H7 (cell line): ENCODE results near the gene TRAPPC10. TPM values are rescaled to one million over a fixed set of nuclear protein-coding genes. Genes with fewer than 3 reads are reported as not detected.

ENCODE experiments used
- DNase-seq: peaks from one replicate; pipeline ENCODE4 v3.0.0; 2012
- H3K27me3 ChIP-seq: 2 replicates; pipeline ENCODE4 v1.6.0; 2011; ENCODE audit warnings: mild to moderate bottlenecking, low read length; ENCODE audit not compliant: control insufficient read depth, insufficient read depth
- H3K36me3 ChIP-seq: replicated peaks from 2 replicates; pipeline ENCODE4 v1.5.1; 2011; ENCODE audit warnings: low read length; ENCODE audit not compliant: control insufficient read depth, insufficient read depth
- H3K4me3 ChIP-seq: 2 replicates; pipeline ENCODE4 v1.5.1; 2011; ENCODE audit warnings: low read depth, mild to moderate bottlenecking, control low read depth, low read length, moderate library complexity; ENCODE audit not compliant: insufficient read depth
- total RNA-seq: library from RNA; depleted of rRNA; stranded (reverse); fragments of >200 nt; shearing (Covaris generic); gene quantifications from 2 replicates; pipeline ENCODE4 v1.2.3, GENCODE V29; 2014

The TRAPPC10 gene
- total RNA-seq, 1 experiment from 2014 or later, result 24.8 TPM

- DNase-seq, result no peak
- Histone ChIP-seq H3K27me3 (no peaks in the 10 kb centered on the region), H3K36me3 (peaks cover 3% of the 10 kb centered on the region), H3K4me3 (no peak overlapping the region)
These were observed 40.1 kb downstream of the TRAPPC10 start for GRCh38 chr21:44052071-44052829.

- Histone ChIP-seq H3K36me3 (peaks cover 3% of the 10 kb centered on the region), H3K27me3 (no peaks in the 10 kb centered on the region), H3K4me3 (no peak overlapping the region)
- DNase-seq, result no peak
These were observed 40.7 kb downstream of the TRAPPC10 start for GRCh38 chr21:44052830-44053226.

GRCh38 chr21:44053567-44053966 lies 41.5 kb downstream of the TRAPPC10 start:
- no peak for DNase-seq
- peaks cover 3% of the 10 kb centered on the region for H3K36me3 ChIP-seq
- H3K4me3 ChIP-seq, result no peak overlapping the region
- H3K27me3 ChIP-seq, result no peaks in the 10 kb centered on the region

GRCh38 chr21:44054710-44055109 lies 42.6 kb downstream of the TRAPPC10 start:
- peaks cover 6% of the 10 kb centered on the region for H3K36me3 ChIP-seq
- no peaks in the 10 kb centered on the region for H3K27me3 ChIP-seq
- no peak overlapping the region for H3K4me3 ChIP-seq
- no peak for DNase-seq

- H3K27me3 ChIP-seq, result no peaks in the 10 kb centered on the region
- DNase-seq, result no peak
- H3K36me3 ChIP-seq, result peaks cover 6% of the 10 kb centered on the region
- H3K4me3 ChIP-seq, result no peak overlapping the region
These were observed 44.9 kb downstream of the TRAPPC10 start for GRCh38 chr21:44057055-44057454.

GRCh38 chr21:44057960-44058651 lies 46.0 kb downstream of the TRAPPC10 start:
- peaks cover 6% of the 10 kb centered on the region for H3K36me3 ChIP-seq
- no peak for DNase-seq
- no peaks in the 10 kb centered on the region for H3K27me3 ChIP-seq
- no peak overlapping the region for H3K4me3 ChIP-seq

GRCh38 chr21:44058652-44058964 lies 46.5 kb downstream of the TRAPPC10 start:
- Histone ChIP-seq H3K27me3 (no peaks in the 10 kb centered on the region), H3K36me3 (peaks cover 6% of the 10 kb centered on the region), H3K4me3 (no peak overlapping the region)
- DNase-seq, result no peak

- DNase-seq, result no peak
- no peaks in the 10 kb centered on the region for H3K27me3 ChIP-seq
- H3K36me3 ChIP-seq, result peaks cover 6% of the 10 kb centered on the region
- H3K4me3 ChIP-seq, result no peak overlapping the region
These were observed 46.9 kb downstream of the TRAPPC10 start for GRCh38 chr21:44058981-44059380.

GRCh38 chr21:44059710-44060109 lies 47.6 kb downstream of the TRAPPC10 start:
- Histone ChIP-seq H3K36me3 (peaks cover 8% of the 10 kb centered on the region), H3K4me3 (no peak overlapping the region), H3K27me3 (no peaks in the 10 kb centered on the region)
- no peak for DNase-seq

GRCh38 chr21:44062380-44062779 lies 50.3 kb downstream of the TRAPPC10 start:
- no peak overlapping the region for H3K4me3 ChIP-seq
- DNase-seq, result no peak
- peaks cover 8% of the 10 kb centered on the region for H3K36me3 ChIP-seq

GRCh38 chr21:44063151-44063912 lies 51.2 kb downstream of the TRAPPC10 start:
- Histone ChIP-seq H3K27me3 (no peaks in the 10 kb centered on the region), H3K36me3 (peaks cover 8% of the 10 kb centered on the region), H3K4me3 (no peak overlapping the region)
- no peak for DNase-seq

More at GRCh38 chr21:44062380-44062779, 50.3 kb downstream of the TRAPPC10 start:
- H3K27me3 ChIP-seq, result no peaks in the 10 kb centered on the region

GRCh38 chr21:44064852-44065403 lies 52.8 kb downstream of the TRAPPC10 start:
- Histone ChIP-seq H3K4me3 (no peak overlapping the region), H3K27me3 (no peaks in the 10 kb centered on the region), H3K36me3 (peaks cover 5% of the 10 kb centered on the region)

GRCh38 chr21:44065428-44065827 lies 53.3 kb downstream of the TRAPPC10 start:
- Histone ChIP-seq H3K4me3 (no peak overlapping the region), H3K27me3 (no peaks in the 10 kb centered on the region), H3K36me3 (peaks cover 5% of the 10 kb centered on the region)
- DNase-seq, result no peak

More at GRCh38 chr21:44064852-44065403, 52.8 kb downstream of the TRAPPC10 start:
- no peak for DNase-seq

GRCh38 chr21:44066116-44066515 lies 54.0 kb downstream of the TRAPPC10 start:
- Histone ChIP-seq H3K36me3 (peaks cover 5% of the 10 kb centered on the region), H3K4me3 (no peak overlapping the region), H3K27me3 (no peaks in the 10 kb centered on the region)
- no peak for DNase-seq
